HFFc6 (cell line): Measurements from ENCODE around the gene RPL29. TPM values are rescaled to one million over a fixed set of nuclear protein-coding genes. Genes with fewer than 3 reads are reported as not detected.
A peak's percentile ranks its signal among the peaks of the same experiment; 100 is the strongest.

Experiments
- DNase-seq: peaks from one replicate; pipeline ENCODE4 v3.0.0-alpha.2; 2018
- H3K27ac Mint-ChIP-seq: 2 replicates; pipeline ENCODE4 v1.8.0; 2020; ENCODE audit warnings: mild to moderate bottlenecking, mixed read lengths
- H3K27me3 Mint-ChIP-seq: 2 replicates; pipeline ENCODE4 v1.8.0; 2021; ENCODE audit warnings: mild to moderate bottlenecking, moderate library complexity, mixed read lengths; ENCODE audit not compliant: insufficient read depth
- H3K36me3 Mint-ChIP-seq: 2 replicates; pipeline ENCODE4 v1.8.0; 2021; ENCODE audit warnings: low read depth, mixed read lengths
- H3K4me1 Mint-ChIP-seq: 2 replicates; pipeline ENCODE4 v1.8.0; 2020; ENCODE audit warnings: low read depth, mixed read lengths
- H3K4me3 Mint-ChIP-seq: 2 replicates; pipeline ENCODE4 v1.8.0; 2020; ENCODE audit warnings: mild to moderate bottlenecking, moderate library complexity, mixed read lengths
- H3K9me3 Mint-ChIP-seq: 2 replicates; pipeline ENCODE4 v1.8.0; 2020; ENCODE audit warnings: mild to moderate bottlenecking, mixed read lengths
- CTCF ChIP-seq: fragments of 200-600 bp; sonication (generic); IDR thresholded peaks from 2 replicates; pipeline ENCODE4 v1.5.0; 2021; ENCODE audit warnings: antibody characterized with exemption, mild to moderate bottlenecking
- total RNA-seq, 6 experiments: library from RNA; stranded (reverse); fragmentation: NEBNext Ultra II Directional; extraction: Animal tissue kit (Norgen Biotek cat#: 25700); gene quantifications; 2 replicates in 1 of 6; 3 replicates in 5 of 6; pipeline ENCODE4 v1.2.3, GENCODE V29; 2021

The RPL29 gene
- total RNA-seq, 6 experiments from 2014 or later: 1,011 to 1,270 (median 1,111) TPM

DNA sequence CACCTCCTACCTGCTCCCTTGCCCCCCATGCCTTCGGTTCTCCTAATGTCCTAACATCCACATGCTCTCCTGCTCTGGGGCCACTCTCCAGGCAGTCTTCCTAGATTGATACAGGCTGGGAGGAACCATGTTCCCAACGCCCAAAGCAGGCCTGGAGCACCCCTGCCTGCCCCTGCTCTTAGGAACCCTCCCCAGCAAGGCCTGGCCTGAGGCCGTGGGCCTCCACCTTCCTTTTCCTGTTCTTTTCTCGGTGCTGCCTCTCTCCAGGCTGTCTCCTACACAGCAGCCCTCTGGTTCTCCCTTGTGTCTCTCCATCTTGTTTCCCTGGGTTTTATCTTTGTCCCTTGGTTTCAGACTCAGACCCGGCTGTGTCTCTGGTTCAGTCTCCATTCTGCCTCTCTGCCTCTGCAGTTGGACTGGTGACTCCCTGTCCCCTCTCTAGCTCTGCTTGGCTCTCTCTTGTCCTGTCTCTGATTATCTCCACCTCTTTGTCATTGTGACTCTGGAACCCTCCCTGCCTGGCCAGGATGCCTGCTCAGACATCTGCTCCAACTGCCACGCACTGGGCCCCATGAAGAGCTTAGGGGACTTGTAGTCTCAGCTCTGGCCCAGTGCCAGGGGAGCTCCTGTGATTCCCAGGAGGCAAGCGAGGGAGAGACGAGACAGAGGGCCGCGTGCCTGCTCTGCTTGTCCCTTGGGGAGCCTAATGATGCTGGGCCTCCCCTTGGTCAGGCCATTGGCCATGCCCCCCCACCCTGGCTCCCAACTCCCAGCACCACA lies 26.0 kb upstream of the RPL29 start:
- Mint-ChIP-seq H3K36me3 (no peaks in the 10 kb centered on the region), H3K4me1 (peaks cover 33% of the 10 kb centered on the region), H3K27ac (peak overlapping the region; percentile 69), H3K27me3 (peaks cover 1% of the 10 kb centered on the region; the same call in 1 of the 2 replicates), H3K9me3 (no peaks in the 10 kb centered on the region), H3K4me3 (no peak overlapping the region)
- TF ChIP-seq CTCF: no peak
- no peak for DNase-seq

GRCh38 chr3:52020796-52021195 lies 25.1 kb upstream of the RPL29 start:
- H3K27ac Mint-ChIP-seq: no peak overlapping the region
- H3K4me3 Mint-ChIP-seq: no peak overlapping the region
- no peaks in the 10 kb centered on the region for H3K36me3 Mint-ChIP-seq
- H3K4me1 Mint-ChIP-seq: peaks cover 27% of the 10 kb centered on the region
- H3K9me3 Mint-ChIP-seq: no peaks in the 10 kb centered on the region
- TF ChIP-seq CTCF: no peak
- peaks cover 1% of the 10 kb centered on the region; the same call in 1 of the 2 replicates for H3K27me3 Mint-ChIP-seq
- DNase-seq: no peak

GRCh38 chr3:52019352-52020080 lies 23.8 kb upstream of the RPL29 start:
- peaks cover 1% of the 10 kb centered on the region; the same call in 1 of the 2 replicates for H3K27me3 Mint-ChIP-seq
- no peak for DNase-seq
- TF ChIP-seq CTCF: no peak
- no peak overlapping the region for H3K4me3 Mint-ChIP-seq
- H3K27ac Mint-ChIP-seq: peak overlapping the region; percentile 42; the same call in 1 of the 2 replicates
- peaks cover 27% of the 10 kb centered on the region for H3K4me1 Mint-ChIP-seq
- no peaks in the 10 kb centered on the region for H3K9me3 Mint-ChIP-seq
- H3K36me3 Mint-ChIP-seq: no peaks in the 10 kb centered on the region

GRCh38 chr3:52018319-52019000 lies 22.8 kb upstream of the RPL29 start:
- no peak for DNase-seq
- H3K9me3 Mint-ChIP-seq: no peaks in the 10 kb centered on the region
- H3K36me3 Mint-ChIP-seq: no peaks in the 10 kb centered on the region
- no peak for TF ChIP-seq CTCF
- peaks cover 27% of the 10 kb centered on the region for H3K4me1 Mint-ChIP-seq
- 0 out of 2 replicates have a peak, but pooled peaks cover 1% of the 10 kb centered on the region for H3K27me3 Mint-ChIP-seq
- no peak overlapping the region for H3K27ac Mint-ChIP-seq
- H3K4me3 Mint-ChIP-seq: no peak overlapping the region

DNA sequence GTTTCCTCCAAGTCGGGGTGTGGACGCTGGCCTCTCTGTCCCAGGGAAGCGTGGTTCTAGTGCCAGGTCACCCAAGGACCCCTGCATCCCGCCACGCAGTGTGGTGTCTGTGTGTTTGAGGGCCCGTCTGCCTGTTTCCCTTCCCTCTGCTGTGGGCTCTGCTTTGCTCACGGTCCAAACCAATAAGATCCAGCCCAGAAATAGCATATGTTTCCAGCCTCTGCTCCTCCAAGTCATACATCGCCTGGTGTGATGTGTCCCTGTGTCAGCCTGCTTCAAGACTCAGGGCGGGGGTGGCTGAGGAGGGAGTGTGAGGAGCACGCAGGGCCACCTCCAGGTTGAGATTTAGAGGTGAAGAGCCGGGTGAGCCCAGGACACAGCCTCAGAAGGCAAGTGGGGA lies 21.9 kb upstream of the RPL29 start:
- no peak overlapping the region for H3K27ac Mint-ChIP-seq
- no peaks in the 10 kb centered on the region for H3K36me3 Mint-ChIP-seq
- TF ChIP-seq CTCF: no peak
- peaks cover 19% of the 10 kb centered on the region for H3K4me1 Mint-ChIP-seq
- no peak for DNase-seq
- no peak overlapping the region for H3K4me3 Mint-ChIP-seq
- 0 out of 2 replicates have a peak, but pooled peaks cover 1% of the 10 kb centered on the region for H3K27me3 Mint-ChIP-seq
- H3K9me3 Mint-ChIP-seq: no peaks in the 10 kb centered on the region
